ENCODE results near the gene SLC16A9. TPM values are rescaled to one million over a fixed set of nuclear protein-coding genes. Genes with fewer than 3 reads are reported as not detected.

SLC16A9 gene
- total RNA-seq, 1 donor from 2014 or later, result 4.4 TPM

Other genes starting within 250 kb of the SLC16A9 start
- 0.82 TPM in 1 of 2 replicates, not detected in the other for gene MRLN, start 43.6 kb upstream of the SLC16A9 start, total RNA-seq
- 83.2 and 85.1 TPM in 2 replicates for gene CCDC6, start 196.7 kb upstream of the SLC16A9 start, total RNA-seq

All from activated CD4-positive, alpha-beta T cell treated with anti-CD3 and anti-CD28 coated beads, Interleukin-2, amount 10 ng/mL, durations not matched to agents 24 days and 14 days (primary cell).